A549 (cell line): ENCODE results near the gene SPG21.

ENCODE experiments used
- BHLHE40 ChIP-seq: IDR thresholded peaks from 2 replicates; pipeline ENCODE4 v1.6.1; 2012; ENCODE audit warnings: low read depth, low read length, inconsistent platforms
- CTCF ChIP-seq: fragments of >200 bp; sonication (Bioruptor Twin); formaldehyde crosslinking; IDR thresholded peaks from 3 replicates; pipeline ENCODE4 v1.5.1; 2016
- ELK1 ChIP-seq: fragments of 150-350 bp; IDR thresholded peaks from 2 replicates; pipeline ENCODE4 v1.6.1; 2014; ENCODE audit warnings: low read depth, mild to moderate bottlenecking, low read length
- EP300 ChIP-seq, 2 experiments: fragments of >200 bp; sonication (Bioruptor Twin); formaldehyde crosslinking; IDR thresholded peaks; 2 replicates in 1 of 2; 3 replicates in 1 of 2; pipeline ENCODE4 v1.6.1; 2016 to 2017
- JUNB ChIP-seq: fragments of >200 bp; sonication (Bioruptor Twin); formaldehyde crosslinking; IDR thresholded peaks from 2 replicates; pipeline ENCODE4 v1.6.1; 2016
- MAFK ChIP-seq: fragments of 450-650 bp; IDR thresholded peaks from 2 replicates; pipeline ENCODE4 v1.6.1; 2014; ENCODE audit not compliant: partially characterized antibody
- MAX ChIP-seq: IDR thresholded peaks from 2 replicates; pipeline ENCODE4 v1.6.1; 2012
- PBX3 ChIP-seq: IDR thresholded peaks from 2 replicates; pipeline ENCODE4 v1.6.1; 2012
- POLR2A ChIP-seq: IDR thresholded peaks from 2 replicates; pipeline ENCODE4 v1.6.1; 2012; ENCODE audit warnings: mild to moderate bottlenecking, low read length
- RAD21 ChIP-seq, 2 experiments: fragments of >200 bp in 1 of 2; sonication (Bioruptor Twin) in 1 of 2; formaldehyde crosslinking in 1 of 2; IDR thresholded peaks in 1 of 2; conservative IDR thresholded peaks in 1 of 2; 2 replicates in 1 of 2; 3 replicates in 1 of 2; pipeline ENCODE4 v1.6.1; 2012 to 2018; ENCODE audit warnings: inconsistent platforms in 1 of 2
- RFX5 ChIP-seq: fragments of 450-650 bp; IDR thresholded peaks from 2 replicates; pipeline ENCODE4 v1.7.1; 2014; ENCODE audit warnings: antibody characterized with exemption, mild to moderate bottlenecking, moderate library complexity
- SREBF2 ChIP-seq: fragments of 450-650 bp; IDR thresholded peaks from 2 replicates; pipeline ENCODE4 v1.6.1; 2014; ENCODE audit warnings: mild to moderate bottlenecking, moderate library complexity
- USF2 ChIP-seq: fragments of 450-650 bp; IDR thresholded peaks from 2 replicates; pipeline ENCODE4 v1.6.1; 2014; ENCODE audit warnings: antibody characterized with exemption

GRCh38 chr15:64944961-64945360 is 44.8 kb downstream of the SPG21 start:
- TF ChIP-seq POLR2A, result no peak
- TF ChIP-seq SREBF2, result no peak
- no peak for TF ChIP-seq RAD21 (conservative IDR thresholded peaks at IDR 0.05 in 1 of 2, IDR thresholded peaks at IDR 0.05 in 1 of 2)
- TF ChIP-seq EP300 (IDR thresholded peaks at IDR 0.05), result no peak
- TF ChIP-seq CTCF, result no peak
- no peak for TF ChIP-seq USF2
- TF ChIP-seq MAX, result no peak
- TF ChIP-seq BHLHE40, result no peak
- TF ChIP-seq JUNB, result no peak
- no peak for TF ChIP-seq MAFK
- TF ChIP-seq RFX5, result no peak
- no peak for TF ChIP-seq ELK1
- no peak for TF ChIP-seq PBX3
